ENCODE results near the gene DNAJC1. TPM values are rescaled to one million over a fixed set of nuclear protein-coding genes. Genes with fewer than 3 reads are reported as not detected.

Gene DNAJC1
- total RNA-seq, 2 donors from 2014 or later = 22.2 to 27.8 TPM

DNA sequence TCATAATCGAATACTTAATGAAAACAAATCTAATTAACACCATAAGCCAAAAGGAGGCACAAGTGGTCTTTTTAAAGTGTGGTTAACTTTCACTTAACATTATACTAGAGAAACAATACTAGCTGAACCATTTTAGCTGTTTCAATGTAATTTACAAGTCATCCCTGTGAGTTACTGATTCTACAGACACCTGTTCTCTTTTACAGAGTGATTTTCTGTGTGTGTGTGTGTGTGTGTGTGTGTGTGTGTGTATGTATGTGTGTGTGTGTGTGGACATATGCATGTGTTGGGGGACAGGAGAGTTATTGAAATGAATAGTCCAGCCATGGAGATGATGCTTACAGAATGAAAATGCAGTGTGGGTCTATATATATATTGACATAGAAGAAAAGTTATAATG is 200.2 kb downstream of the DNAJC1 start:
- ATAC-seq = no peak
- no peak overlapping the region for H3K27ac Mint-ChIP-seq
- peaks cover 0 to 2% of the 10 kb centered on the region in 2 donors for H3K36me3 Mint-ChIP-seq
- peaks cover 0 to 2% of the 10 kb centered on the region in 2 donors for H3K9me3 Mint-ChIP-seq
- DNase-seq (ENCODE audit: low spot score in 2 of 2) = no peak

- Mint-ChIP-seq H3K27ac (no peak overlapping the region), H3K9me3 (peaks cover 0 to 5% of the 10 kb centered on the region in 2 donors), H3K36me3 (peaks cover 0 to 13% of the 10 kb centered on the region in 2 donors)
- DNase-seq (ENCODE audit: low spot score in 2 of 2) = no peak
- no peak for ATAC-seq
Measured at GRCh38 chr10:21801609-21802008, 201.9 kb downstream of the DNAJC1 start.

- ATAC-seq (peak in 1 of 2 donors; percentile 67), DNase-seq (ENCODE audit: low spot score in 2 of 2) (no peak)
- Mint-ChIP-seq H3K27ac (peak overlapping the region in 1 of 2 donors; percentile 40), H3K36me3 (peaks cover 0 to 13% of the 10 kb centered on the region in 2 donors), H3K9me3 (peaks cover 0 to 5% of the 10 kb centered on the region in 2 donors)
Measured at GRCh38 chr10:21797984-21798765, 205.4 kb downstream of the DNAJC1 start.

- ATAC-seq (no peak), DNase-seq (ENCODE audit: low spot score in 2 of 2) (no peak)
- Mint-ChIP-seq H3K36me3 (peaks cover 0 to 13% of the 10 kb centered on the region in 2 donors), H3K9me3 (peaks cover 0 to 5% of the 10 kb centered on the region in 2 donors), H3K27ac (peak overlapping the region in 1 of 2 donors; percentile 40)
Measured at GRCh38 chr10:21797533-21797932, 206.0 kb downstream of the DNAJC1 start.

DNA sequence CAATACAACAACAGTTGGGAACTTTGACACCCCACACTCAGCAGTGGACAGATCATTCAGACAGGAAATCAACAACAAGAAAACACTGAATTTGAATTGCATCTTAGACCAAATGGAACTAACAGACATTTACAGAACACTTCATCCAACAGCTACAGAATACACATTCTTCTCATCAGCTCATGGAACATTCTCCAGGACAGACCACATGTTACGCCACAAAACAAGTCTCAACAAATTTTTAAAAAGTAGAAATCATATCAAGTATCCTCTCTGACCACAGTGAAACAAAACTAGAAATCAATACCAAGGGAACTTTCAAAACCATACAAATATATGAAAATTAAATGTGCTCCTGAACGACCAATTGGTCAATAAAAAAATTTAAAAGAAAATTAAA is 212.3 kb downstream of the DNAJC1 start:
- ATAC-seq (no peak), DNase-seq (ENCODE audit: low spot score in 2 of 2) (no peak)
- H3K27ac Mint-ChIP-seq = no peak overlapping the region
- peaks cover 20 to 24% of the 10 kb centered on the region in 2 donors for H3K36me3 Mint-ChIP-seq
- H3K9me3 Mint-ChIP-seq = peaks cover 10 to 17% of the 10 kb centered on the region in 2 donors

DNA sequence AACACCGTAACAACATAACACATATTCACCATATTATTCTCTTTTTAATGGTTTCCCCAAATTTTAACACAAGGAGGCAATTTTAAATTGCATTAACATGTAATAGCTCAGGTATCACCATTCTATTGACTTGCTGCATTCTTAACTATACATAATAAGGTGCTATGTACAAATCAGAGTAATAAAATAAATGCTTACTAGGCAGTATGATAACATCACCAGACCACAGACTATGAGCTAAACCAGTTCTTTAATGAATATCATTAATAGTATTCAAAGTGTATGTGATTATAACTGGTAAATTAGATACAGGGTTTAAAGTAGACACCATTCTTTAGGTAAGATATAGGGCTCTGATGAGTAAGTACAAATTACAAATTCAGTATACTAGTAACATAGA is 226.6 kb downstream of the DNAJC1 start:
- H3K36me3 Mint-ChIP-seq = peaks cover 23 to 24% of the 10 kb centered on the region in 2 donors
- no peak for DNase-seq (ENCODE audit: low spot score in 2 of 2)
- peaks cover 8 to 15% of the 10 kb centered on the region in 2 donors for H3K9me3 Mint-ChIP-seq
- ATAC-seq = no peak
- H3K27ac Mint-ChIP-seq = no peak overlapping the region

DNA sequence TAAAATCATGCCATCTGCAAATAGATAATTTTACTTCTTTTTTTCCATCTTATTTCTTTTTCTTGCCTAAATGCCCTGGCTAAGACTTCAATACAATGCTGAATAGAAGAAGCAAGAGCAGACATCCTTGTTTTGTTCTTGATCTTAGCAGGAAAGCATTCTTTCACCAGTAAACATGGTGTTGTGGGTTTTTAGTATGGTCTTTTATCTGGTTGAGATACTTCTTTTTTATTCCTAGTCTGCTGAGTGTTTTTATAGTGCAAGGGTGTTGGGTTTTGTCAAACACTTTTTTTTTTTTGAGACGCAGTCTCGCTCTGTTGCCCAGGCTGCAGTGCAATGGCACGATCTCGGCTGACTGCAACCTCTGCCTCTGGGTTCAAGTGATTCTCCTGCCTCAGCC is 232.3 kb downstream of the DNAJC1 start:
- Mint-ChIP-seq H3K27ac (no peak overlapping the region), H3K9me3 (peaks cover 0 to 4% of the 10 kb centered on the region in 2 donors), H3K36me3 (no peaks in the 10 kb centered on the region)
- DNase-seq (ENCODE audit: low spot score in 2 of 2) = no peak
- no peak for ATAC-seq

GRCh38 chr10:21769041-21769440 is 234.5 kb downstream of the DNAJC1 start:
- Mint-ChIP-seq H3K27ac (no peak overlapping the region), H3K36me3 (no peaks in the 10 kb centered on the region), H3K9me3 (peaks cover 0 to 4% of the 10 kb centered on the region in 2 donors)
- DNase-seq (ENCODE audit: low spot score in 2 of 2) (no peak), ATAC-seq (no peak)

DNA sequence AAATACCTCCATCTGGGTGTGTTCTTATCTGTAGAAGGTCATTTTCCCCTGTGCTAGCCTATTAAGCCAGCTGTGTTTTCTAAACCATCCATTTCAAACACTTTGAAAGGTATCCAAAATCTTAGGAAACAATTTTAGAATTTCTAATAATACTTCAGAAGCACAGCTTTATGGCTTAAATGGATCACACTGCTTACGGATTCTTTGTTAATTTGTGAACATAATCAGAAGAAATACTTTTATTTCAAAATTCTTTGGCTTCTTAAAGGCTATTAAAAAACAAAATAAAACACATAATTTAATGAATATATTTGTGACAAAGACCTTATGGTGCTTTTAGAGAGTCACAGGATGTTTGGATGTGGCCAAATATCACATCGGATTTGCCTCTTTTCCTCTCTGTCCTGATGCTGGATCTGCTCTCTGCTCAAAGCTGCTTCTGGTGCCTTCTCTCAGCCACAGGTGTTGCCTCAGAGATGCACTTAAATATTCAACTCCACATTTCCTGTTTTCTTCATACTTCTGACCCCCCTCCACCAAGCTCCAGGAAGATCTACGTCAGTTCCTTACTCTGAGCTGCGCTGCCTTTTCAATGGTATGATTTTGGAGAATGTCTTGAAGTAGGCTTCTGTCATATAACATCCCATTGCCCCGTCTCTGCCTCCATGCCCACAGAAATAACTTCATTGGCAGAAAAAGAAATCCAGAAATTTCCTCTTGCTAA is 238.9 kb downstream of the DNAJC1 start:
- DNase-seq (ENCODE audit: low spot score in 2 of 2) (no peak), ATAC-seq (peak; percentile 20 to 69)
- peak overlapping the region in 1 of 2 donors; percentile 27 for H3K27ac Mint-ChIP-seq
- no peaks in the 10 kb centered on the region for H3K36me3 Mint-ChIP-seq
- H3K9me3 Mint-ChIP-seq = no peaks in the 10 kb centered on the region

DNA sequence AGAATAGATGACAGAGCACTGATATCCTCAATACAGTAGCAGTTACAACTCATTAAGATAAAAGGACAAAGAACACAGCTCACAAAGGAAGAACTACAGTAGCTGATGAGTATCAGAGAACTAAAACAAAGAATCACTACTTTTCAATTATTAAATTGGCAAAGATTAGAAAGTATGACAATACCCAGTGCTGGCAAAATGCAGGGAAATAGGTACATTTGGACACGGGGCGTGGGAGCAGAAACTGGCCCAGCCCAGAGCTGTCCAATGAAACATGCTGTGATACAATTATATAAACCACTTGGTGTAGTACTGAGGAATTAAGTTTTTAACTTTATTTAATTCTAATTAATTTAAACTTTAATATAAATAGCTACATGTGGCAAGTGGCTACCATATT is 243.2 kb downstream of the DNAJC1 start:
- Mint-ChIP-seq H3K9me3 (no peaks in the 10 kb centered on the region), H3K27ac (no peak overlapping the region), H3K36me3 (no peaks in the 10 kb centered on the region)
- DNase-seq (ENCODE audit: low spot score in 2 of 2) (no peak), ATAC-seq (no peak)

- Mint-ChIP-seq H3K27ac (no peak overlapping the region), H3K9me3 (no peaks in the 10 kb centered on the region), H3K36me3 (no peaks in the 10 kb centered on the region)
- no peak for ATAC-seq
- DNase-seq (ENCODE audit: low spot score in 2 of 2) = no peak
Measured at GRCh38 chr10:21759232-21759631, 244.3 kb downstream of the DNAJC1 start.

- H3K36me3 Mint-ChIP-seq = no peaks in the 10 kb centered on the region
- no peak overlapping the region for H3K27ac Mint-ChIP-seq
- no peaks in the 10 kb centered on the region for H3K9me3 Mint-ChIP-seq
- ATAC-seq (no peak), DNase-seq (ENCODE audit: low spot score in 2 of 2) (no peak)
Measured at GRCh38 chr10:21758696-21759095, 244.8 kb downstream of the DNAJC1 start.

GRCh38 chr10:21758239-21758638 is 245.3 kb downstream of the DNAJC1 start:
- Mint-ChIP-seq H3K36me3 (no peaks in the 10 kb centered on the region), H3K9me3 (no peaks in the 10 kb centered on the region), H3K27ac (no peak overlapping the region)
- DNase-seq (ENCODE audit: low spot score in 2 of 2) (no peak), ATAC-seq (no peak)

GRCh38 chr10:21757185-21757901 is 246.2 kb downstream of the DNAJC1 start:
- ATAC-seq = no peak
- Mint-ChIP-seq H3K9me3 (no peaks in the 10 kb centered on the region), H3K27ac (no peak overlapping the region), H3K36me3 (no peaks in the 10 kb centered on the region)
- no peak for DNase-seq (ENCODE audit: low spot score in 2 of 2)

DNA sequence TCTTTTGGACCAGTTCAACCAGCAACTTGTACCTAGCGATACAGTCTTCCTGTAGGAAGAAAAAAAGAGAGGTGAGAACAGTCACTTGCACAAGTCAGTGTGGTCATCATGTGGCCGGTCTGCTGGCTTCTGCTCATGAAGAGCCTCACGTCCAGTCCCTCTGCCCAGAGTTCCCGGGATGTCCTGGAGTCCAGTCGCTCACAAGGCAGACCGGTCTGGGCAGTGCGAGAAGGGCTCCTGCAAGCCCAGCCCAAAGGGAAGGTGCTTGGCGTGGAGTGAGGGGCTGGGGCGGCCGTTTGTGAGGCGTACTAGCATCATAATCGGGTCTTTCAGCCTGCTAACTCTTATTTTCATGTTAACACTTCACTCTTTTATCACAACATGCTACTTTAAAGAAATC is 246.8 kb downstream of the DNAJC1 start:
- no peak for ATAC-seq
- Mint-ChIP-seq H3K9me3 (no peaks in the 10 kb centered on the region), H3K27ac (no peak overlapping the region), H3K36me3 (no peaks in the 10 kb centered on the region)
- DNase-seq (ENCODE audit: low spot score in 2 of 2) = no peak

GRCh38 chr10:21754410-21755011 is 249.0 kb downstream of the DNAJC1 start:
- Mint-ChIP-seq H3K9me3 (no peaks in the 10 kb centered on the region), H3K36me3 (no peaks in the 10 kb centered on the region), H3K27ac (no peak overlapping the region)
- DNase-seq (ENCODE audit: low spot score in 2 of 2) (no peak), ATAC-seq (no peak)
